Kidney glomerular epithelial cell (primary cell): ENCODE measurements around the gene PIAS4.

ENCODE experiments used
- DNase-seq: peaks from one replicate; lab custom pipeline; 2025; lab: John Stamatoyannopoulos, UW

PIAS4 gene

GRCh38 chr19:4023600-4024398 is 16.3 kb downstream of the PIAS4 start:
- no peak for DNase-seq

DNA sequence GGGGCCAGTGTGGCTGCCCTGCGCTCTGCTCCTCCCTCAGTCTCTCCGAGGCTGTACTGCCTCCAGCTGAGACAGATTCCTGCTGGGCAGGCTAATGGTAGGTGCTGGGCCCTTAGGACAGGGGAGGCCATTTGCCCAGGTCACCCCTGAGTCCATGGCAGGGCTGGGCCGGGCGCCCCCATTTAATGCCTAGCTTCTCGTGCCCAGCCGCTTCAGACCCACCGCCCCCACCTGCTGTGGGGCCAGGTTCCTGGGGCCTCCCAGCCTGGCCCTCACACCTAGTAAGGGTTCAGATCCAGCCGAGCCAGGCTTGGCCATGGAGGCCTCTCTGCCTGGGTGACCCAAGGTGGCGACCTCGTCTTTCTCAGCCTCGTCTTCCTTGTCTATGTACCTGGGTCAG is 17.8 kb downstream of the PIAS4 start:
- no peak for DNase-seq

DNA sequence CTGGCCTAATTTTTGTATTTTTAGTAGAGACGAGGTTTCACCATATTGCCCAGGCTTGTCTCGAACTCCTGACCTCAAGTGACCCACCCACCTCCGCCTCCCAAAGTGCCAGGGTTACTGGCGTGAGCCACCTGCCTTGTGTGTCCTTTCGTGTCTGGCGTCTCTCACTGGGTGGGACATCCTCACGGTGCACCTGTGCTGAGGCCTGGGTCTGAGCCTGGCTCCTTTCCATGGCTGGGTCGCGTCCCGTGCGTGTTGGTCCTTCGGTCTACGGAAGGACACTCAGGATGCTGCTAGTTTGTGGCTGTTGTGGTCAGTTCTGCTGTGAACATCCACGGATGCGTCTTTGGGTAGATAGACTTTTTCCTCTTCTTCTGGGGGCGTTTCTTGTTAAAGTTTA is 19.6 kb downstream of the PIAS4 start:
- DNase-seq: no peak

DNA sequence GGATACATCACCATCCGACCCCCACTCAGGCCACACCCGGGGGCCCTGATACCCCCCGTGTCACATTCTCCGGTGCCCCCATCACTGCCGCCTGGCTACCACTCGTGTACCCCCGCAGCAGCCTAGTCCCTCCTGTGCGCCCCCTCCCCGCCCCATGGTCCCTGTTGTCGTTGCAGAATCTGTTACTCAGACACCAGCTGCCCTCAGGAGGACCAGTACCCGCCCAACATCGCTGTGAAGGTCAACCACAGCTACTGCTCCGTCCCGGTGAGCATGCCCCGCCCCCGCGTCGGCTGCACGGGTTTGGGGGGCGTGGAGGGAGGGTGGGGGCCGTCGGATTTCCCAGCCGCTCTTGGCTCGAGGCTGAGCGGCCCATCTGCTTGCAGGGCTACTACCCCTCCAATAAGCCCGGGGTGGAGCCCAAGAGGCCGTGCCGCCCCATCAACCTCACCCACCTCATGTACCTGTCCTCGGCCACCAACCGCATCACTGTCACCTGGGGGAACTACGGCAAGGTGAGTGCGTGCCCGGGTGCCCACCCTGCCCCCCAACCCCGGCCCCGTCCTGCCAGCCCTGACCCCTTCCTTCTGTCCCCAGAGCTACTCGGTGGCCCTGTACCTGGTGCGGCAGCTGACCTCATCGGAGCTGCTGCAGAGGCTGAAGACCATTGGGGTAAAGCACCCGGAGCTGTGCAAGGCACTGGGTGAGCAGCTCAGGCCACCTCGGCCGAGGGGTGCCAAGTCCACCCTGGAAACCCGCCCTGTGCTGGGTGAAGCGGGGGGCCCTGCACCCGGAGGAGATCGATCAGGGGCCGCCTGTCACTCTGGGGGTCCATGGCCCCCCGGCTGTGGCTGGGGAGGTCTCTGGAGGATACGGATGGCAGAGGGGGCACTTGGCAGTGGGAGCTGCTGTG is 21.1 kb downstream of the PIAS4 start:
- no peak for DNase-seq

DNA sequence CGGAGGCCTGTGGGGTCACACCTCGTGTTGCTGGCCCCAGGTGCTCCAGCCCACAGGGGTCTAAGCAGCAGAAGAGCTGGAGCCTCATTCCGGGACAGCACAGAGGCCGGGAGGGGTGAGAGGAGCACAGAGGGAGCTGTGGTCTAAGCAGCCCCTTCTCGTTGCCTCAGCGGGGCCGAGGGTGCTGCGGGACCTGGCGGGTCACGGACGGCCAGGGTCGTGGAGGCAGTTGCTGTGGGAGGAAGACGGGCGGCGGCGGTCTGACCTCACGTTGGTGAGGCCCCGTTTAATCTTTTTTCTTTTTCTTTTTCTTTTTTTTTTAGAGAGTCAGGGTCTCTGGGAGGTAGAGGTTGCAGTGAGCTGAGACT is 21.7 kb downstream of the PIAS4 start:
- no peak for DNase-seq

- no peak for DNase-seq
These were observed 23.0 kb downstream of the PIAS4 start for GRCh38 chr19:4030552-4030951.

DNA sequence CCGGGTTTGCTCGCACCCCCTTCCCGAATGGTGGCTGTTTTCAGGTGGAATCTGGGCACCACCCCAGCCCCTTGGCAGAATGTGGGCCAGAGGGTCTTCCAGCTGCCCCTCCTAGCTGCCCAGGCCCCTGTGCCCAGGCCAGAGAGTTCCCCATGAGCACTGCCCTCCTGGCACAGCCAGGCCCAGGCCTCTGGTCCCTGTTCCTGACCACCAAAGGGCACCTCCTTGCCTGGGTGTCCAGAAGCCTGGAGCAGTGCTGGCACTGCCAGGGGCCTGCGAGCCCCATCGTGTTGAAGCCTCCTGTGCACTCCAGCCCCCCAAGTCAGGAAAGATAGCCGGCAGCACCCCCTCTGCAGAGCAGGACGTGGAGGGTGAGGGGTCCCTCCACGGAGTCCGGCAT is 23.4 kb downstream of the PIAS4 start:
- no peak for DNase-seq

DNA sequence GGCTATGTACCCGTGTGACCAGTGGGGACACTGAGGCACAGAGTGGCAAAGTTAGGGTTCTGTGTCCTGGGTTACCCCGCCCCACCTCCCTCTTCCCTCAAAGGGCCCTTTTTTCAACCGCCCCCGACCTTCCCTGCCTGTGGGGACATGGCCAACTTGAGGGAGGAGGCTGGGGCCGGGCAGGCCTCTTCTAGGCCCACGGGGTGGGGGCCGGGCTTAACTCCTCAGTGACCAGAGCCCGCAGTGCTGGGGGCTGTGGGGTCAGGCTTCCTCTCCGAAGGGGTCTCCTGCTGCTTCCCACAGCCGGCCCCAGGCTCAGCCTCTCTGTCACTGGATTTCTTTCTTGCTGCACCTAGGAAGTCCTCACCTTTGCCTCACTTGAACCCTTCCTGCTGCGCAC is 23.9 kb downstream of the PIAS4 start:
- no peak for DNase-seq

- no peak for DNase-seq
These were observed 24.9 kb downstream of the PIAS4 start for GRCh38 chr19:4032436-4032835.

DNA sequence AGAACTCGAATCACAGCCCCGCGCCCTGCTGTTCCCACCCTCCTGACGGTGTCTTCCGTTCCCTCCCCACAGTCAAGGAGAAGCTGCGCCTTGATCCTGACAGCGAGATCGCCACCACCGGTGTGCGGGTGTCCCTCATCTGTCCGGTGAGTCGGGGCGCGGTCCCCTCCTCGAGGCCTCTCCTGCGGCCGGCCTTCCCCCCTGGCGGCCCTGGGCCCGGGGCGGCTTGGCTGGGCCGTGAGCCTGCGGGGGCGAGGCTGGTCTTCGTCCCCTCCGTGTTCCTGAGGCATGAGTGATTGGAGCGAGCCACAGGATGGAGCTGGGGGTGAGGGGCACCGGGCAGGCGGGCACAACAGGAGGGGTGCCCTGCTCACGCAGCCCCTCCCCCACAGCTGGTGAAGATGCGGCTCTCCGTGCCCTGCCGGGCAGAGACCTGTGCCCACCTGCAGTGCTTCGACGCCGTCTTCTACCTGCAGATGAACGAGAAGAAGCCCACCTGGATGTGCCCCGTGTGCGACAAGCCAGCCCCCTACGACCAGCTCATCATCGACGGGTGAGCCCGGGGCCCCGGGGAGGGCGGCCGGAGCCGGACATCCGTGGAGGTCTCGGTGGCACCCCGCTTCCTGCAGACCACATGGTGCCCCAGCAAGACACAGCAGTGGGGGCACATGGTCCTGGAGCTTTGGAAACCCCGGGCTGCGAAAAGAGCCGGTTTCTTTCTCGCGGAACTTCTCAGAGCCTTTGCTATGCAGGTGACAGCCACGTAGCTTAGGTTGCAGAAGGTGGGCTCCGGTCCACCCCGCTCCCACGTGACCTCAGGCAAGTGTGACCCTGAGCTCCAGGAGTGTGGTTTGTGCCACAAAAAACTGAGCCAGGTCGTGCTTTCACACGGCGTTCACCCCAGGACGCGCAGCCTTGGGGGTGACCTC is 25.8 kb downstream of the PIAS4 start:
- DNase-seq: no peak

- DNase-seq: no peak
These were observed 26.8 kb downstream of the PIAS4 start for GRCh38 chr19:4034048-4035017.

- no peak for DNase-seq
These were observed 27.6 kb downstream of the PIAS4 start for GRCh38 chr19:4035018-4035566.

GRCh38 chr19:4035582-4035981 is 28.0 kb downstream of the PIAS4 start:
- no peak for DNase-seq

GRCh38 chr19:4036576-4037300 is 29.2 kb downstream of the PIAS4 start:
- DNase-seq: no peak

DNA sequence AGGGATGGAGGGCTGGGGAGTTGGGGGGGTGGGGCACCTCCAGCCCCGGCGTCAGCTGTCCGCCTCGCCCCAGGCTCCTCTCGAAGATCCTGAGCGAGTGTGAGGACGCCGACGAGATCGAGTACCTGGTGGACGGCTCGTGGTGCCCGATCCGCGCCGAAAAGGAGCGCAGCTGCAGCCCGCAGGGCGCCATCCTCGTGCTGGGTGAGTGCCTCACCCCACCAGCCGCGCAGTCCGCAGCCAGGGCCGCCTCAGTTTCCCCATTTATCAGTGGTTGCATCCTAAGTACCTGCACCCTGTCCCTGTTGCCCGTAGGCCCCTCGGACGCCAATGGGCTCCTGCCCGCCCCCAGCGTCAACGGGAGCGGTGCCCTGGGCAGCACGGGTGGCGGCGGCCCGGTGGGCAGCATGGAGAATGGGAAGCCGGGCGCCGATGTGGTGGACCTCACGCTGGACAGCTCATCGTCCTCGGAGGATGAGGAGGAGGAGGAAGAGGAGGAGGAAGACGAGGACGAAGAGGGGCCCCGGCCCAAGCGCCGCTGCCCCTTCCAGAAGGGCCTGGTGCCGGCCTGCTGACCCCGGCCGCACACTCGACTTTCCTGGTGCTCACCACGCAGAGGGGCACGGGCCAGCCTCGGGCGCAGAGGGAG is 29.9 kb downstream of the PIAS4 start:
- DNase-seq: no peak

GRCh38 chr19:4038057-4038456 is 30.5 kb downstream of the PIAS4 start:
- DNase-seq: no peak

GRCh38 chr19:4038661-4039423 is 31.3 kb downstream of the PIAS4 start:
- no peak for DNase-seq

DNA sequence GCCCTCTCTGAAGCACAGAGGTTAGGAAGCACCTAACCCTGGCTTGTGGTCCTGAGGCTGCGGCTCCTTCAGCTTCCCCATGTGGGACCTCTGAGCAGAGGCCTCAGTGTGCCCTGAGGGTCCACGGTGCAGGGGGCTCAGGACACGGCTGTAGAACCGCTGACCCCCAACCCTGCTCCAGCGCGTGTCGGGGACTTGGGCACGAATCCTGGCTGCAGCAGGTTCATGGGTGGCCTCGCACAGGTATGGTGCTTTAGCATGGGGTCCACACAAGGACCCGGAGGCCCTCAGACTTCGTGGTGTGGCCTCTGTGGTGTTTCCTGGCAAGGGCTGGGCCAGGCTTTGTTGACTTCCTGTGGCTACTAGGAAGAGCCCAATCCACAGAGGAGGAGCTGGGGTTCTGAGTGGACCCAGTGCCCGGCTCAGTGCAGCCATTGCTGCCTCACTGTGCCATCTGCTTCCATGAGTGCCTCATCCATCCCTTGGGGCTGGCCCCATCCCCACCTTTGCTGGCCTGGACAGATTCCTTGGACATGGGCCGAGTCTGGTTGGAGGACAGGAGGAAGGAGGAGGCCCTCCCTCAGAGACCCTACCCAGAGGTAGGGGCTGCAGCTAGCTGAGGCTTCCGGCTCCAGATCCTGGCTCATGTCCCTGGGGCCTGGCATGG is 34.7 kb downstream of the PIAS4 start:
- DNase-seq: no peak
